HCT116 (cell line): ENCODE measurements around the gene HEXB. TPM values are rescaled to one million over a fixed set of nuclear protein-coding genes. Genes with fewer than 3 reads are reported as not detected.

Experiments
- ATAC-seq: fragments of 200-7000 bp; cut with Tn5 transposase; 2 replicates; pipeline ENCODE4 v1.9.1; 2020; ENCODE audit warnings: mild to moderate bottlenecking, moderate library complexity
- BruUV-seq: library from RNA; stranded (reverse); fragments of 400-500 nt; replicated peaks from 2 replicates; lab custom pipeline; 2021; lab: Mats Ljungman, UMichigan
- CTCF ChIA-PET: fragments of 300-600 bp; sonication (Branson Sonifier 250); formaldehyde crosslinking; loops from one replicate; lab custom pipeline; 2021; ENCODE audit warnings: antibody characterized with exemption; lab: Charles Lee
- POLR2A ChIA-PET: fragments of 300-600, 350-600 bp; sonication (Branson Sonifier 250); formaldehyde crosslinking; loops from one replicate; lab custom pipeline; 2021; ENCODE audit warnings: antibody characterized with exemption; lab: Charles Lee
- RAD21 ChIA-PET, 2 experiments: fragments of 300-600 bp; sonication (Branson Sonifier 250); formaldehyde crosslinking; loops; one replicate each; lab custom pipeline; 2023; ENCODE audit warnings: low total read pairs in 2 of 2; ENCODE audit not compliant: uncharacterized antibody in 2 of 2, unreplicated experiment in 2 of 2, low non-redundant PET in 1 of 2; lab: Charles Lee
- DNase-seq: peaks from one replicate; pipeline ENCODE4 v3.0.0-alpha.2; 2010; ENCODE audit warnings: low read depth, low spot score
- H2AFZ ChIP-seq: fragments of 200-600 bp; shearing (Covaris generic), sonication (generic); 2 replicates; pipeline ENCODE4 v1.6.1; 2017; ENCODE audit warnings: low read depth, mixed run types, mixed read lengths, antibody characterized with exemption, low read length; ENCODE audit not compliant: poor library complexity, severe bottlenecking
- H3K27ac ChIP-seq: 2 replicates; pipeline ENCODE4 v1.5.1; 2012; ENCODE audit warnings: low read depth, low read length
- H3K27me3 ChIP-seq: fragments of 200-600 bp; sonication (generic); 2 replicates; pipeline ENCODE4 v1.6.1; 2016; ENCODE audit warnings: mixed run types, low read length, mixed read lengths; ENCODE audit not compliant: insufficient read depth
- H3K36me3 ChIP-seq, 2 experiments: fragments of 200-500 bp in 1 of 2; fragments of 200-600 bp in 1 of 2; sonication (Bioruptor generic) in 1 of 2; sonication (generic) in 1 of 2; 2 replicates each; pipeline versions ENCODE4 v1.5.1 to v1.6.1; 2014 to 2016; ENCODE audit warnings: low read length in 2 of 2, inconsistent platforms in 1 of 2, mixed read lengths in 1 of 2, mixed run types in 1 of 2; ENCODE audit not compliant: insufficient read depth in 2 of 2, control insufficient read depth in 1 of 2
- H3K4me1 ChIP-seq, 2 experiments: fragments of 200-600 bp in 1 of 2; sonication (generic) in 1 of 2; 2 replicates each; pipeline versions ENCODE4 v1.5.1 to v1.6.1; 2012 to 2017; ENCODE audit warnings: low read length in 2 of 2, inconsistent platforms in 1 of 2, mild to moderate bottlenecking in 1 of 2, mixed read lengths in 1 of 2, mixed run types in 1 of 2, moderate library complexity in 1 of 2; ENCODE audit not compliant: insufficient read depth in 2 of 2, control insufficient read depth in 1 of 2
- H3K4me2 ChIP-seq: fragments of 200-600 bp; sonication (generic); 2 replicates; pipeline ENCODE4 v1.6.1; 2017; ENCODE audit warnings: mixed run types, low read length, mixed read lengths
- H3K4me3 ChIP-seq, 2 experiments: fragments of 200-600 bp in 1 of 2; sonication (generic) in 1 of 2; replicated peaks in 1 of 2; 2 replicates each; pipeline ENCODE4 v1.5.1; 2011 to 2016; ENCODE audit warnings: low read length in 2 of 2, control low read depth in 1 of 2, low read depth in 1 of 2, mild to moderate bottlenecking in 1 of 2, mixed read lengths in 1 of 2, mixed run types in 1 of 2
- H3K79me2 ChIP-seq: fragments of 200-600 bp; sonication (generic); 2 replicates; pipeline ENCODE4 v1.6.1; 2017; ENCODE audit warnings: mild to moderate bottlenecking, mixed run types, low read length, moderate library complexity, mixed read lengths; ENCODE audit not compliant: insufficient read depth
- H3K9ac ChIP-seq: fragments of 200-600 bp; sonication (generic); 2 replicates; pipeline ENCODE4 v1.6.1; 2016; ENCODE audit warnings: low read length, mixed read lengths
- H3K9me2 ChIP-seq: fragments of 200-600 bp; sonication (generic), shearing (Covaris generic); 2 replicates; pipeline ENCODE4 v1.6.1; 2017; ENCODE audit warnings: mixed run types, mild to moderate bottlenecking, moderate library complexity; ENCODE audit not compliant: insufficient read depth
- H3K9me3 ChIP-seq, 2 experiments: fragments of 200-500 bp in 1 of 2; fragments of 200-600 bp in 1 of 2; sonication (Bioruptor generic) in 1 of 2; sonication (generic) in 1 of 2; 2 replicates each; pipeline ENCODE4 v1.6.1; 2014 to 2017; ENCODE audit warnings: low read length in 2 of 2, mixed read lengths in 2 of 2, inconsistent platforms in 1 of 2, low read depth in 1 of 2, mild to moderate bottlenecking in 1 of 2, mixed run types in 1 of 2, moderate library complexity in 1 of 2; ENCODE audit not compliant: control insufficient read depth in 1 of 2, insufficient read depth in 1 of 2
- H4K20me1 ChIP-seq: fragments of 200-600 bp; sonication (generic), shearing (Covaris generic); 2 replicates; pipeline ENCODE4 v1.6.1; 2017; ENCODE audit warnings: mixed run types, mild to moderate bottlenecking, moderate library complexity; ENCODE audit not compliant: insufficient read depth
- CBX3 ChIP-seq: IDR thresholded peaks from 2 replicates; pipeline ENCODE4 v1.6.1; 2012; ENCODE audit warnings: low read depth
- ELF1 ChIP-seq: IDR thresholded peaks from 2 replicates; pipeline ENCODE4 v1.6.1; 2012; ENCODE audit warnings: low read depth, borderline replicate concordance
- EZH2 ChIP-seq: fragments of 200-600 bp; sonication (generic); IDR thresholded peaks from 2 replicates; pipeline ENCODE4 v1.6.1; 2017; ENCODE audit warnings: antibody characterized with exemption, mixed run types
- JUND ChIP-seq: IDR thresholded peaks from 2 replicates; pipeline ENCODE4 v1.6.1; 2012
- RAD21 ChIP-seq: IDR thresholded peaks from 2 replicates; pipeline ENCODE4 v1.6.1; 2012; ENCODE audit warnings: low read depth, mild to moderate bottlenecking
- SP1 ChIP-seq: IDR thresholded peaks from 2 replicates; pipeline ENCODE4 v1.6.1; 2012; ENCODE audit warnings: low read depth
- TCF7L2 ChIP-seq: IDR thresholded peaks from 2 replicates; pipeline ENCODE4 v1.7.0; 2011; ENCODE audit warnings: borderline replicate concordance, inconsistent platforms; ENCODE audit not compliant: insufficient read depth, insufficient read length; ENCODE audit errors: extremely low read depth
- ZFX ChIP-seq: fragments of 450-650 bp; IDR thresholded peaks from 2 replicates; pipeline ENCODE4 v1.6.1; 2017
- ZNF274 ChIP-seq: fragments of 200-500 bp; sonication (Bioruptor generic); IDR thresholded peaks from 2 replicates; pipeline ENCODE4 v1.6.1; 2014; ENCODE audit warnings: mild to moderate bottlenecking, low read depth, low read length, inconsistent platforms
- intact Hi-C: fragments of 100-400 bp; cut with micrococcal nuclease; formaldehyde crosslinking; loops from 2 replicates; pipeline ENCODE4 v1.10.0; 2022
- total RNA-seq: library from RNA; stranded (reverse); gene quantifications from one replicate; pipeline ENCODE4 v1.2.1, GENCODE V29; 2021; ENCODE audit not compliant: unreplicated experiment
- TF ChIP-seq, protein P1 (sequence below): IDR thresholded peaks from 2 replicates; pipeline ENCODE4 v1.6.1; 2012
- TF ChIP-seq, protein P2 (sequence below): IDR thresholded peaks from 2 replicates; pipeline ENCODE4 v1.6.1; 2012; ENCODE audit warnings: low read depth

Gene HEXB
- total RNA-seq, 1 experiment from 2014 or later, result 123 TPM

DNA sequence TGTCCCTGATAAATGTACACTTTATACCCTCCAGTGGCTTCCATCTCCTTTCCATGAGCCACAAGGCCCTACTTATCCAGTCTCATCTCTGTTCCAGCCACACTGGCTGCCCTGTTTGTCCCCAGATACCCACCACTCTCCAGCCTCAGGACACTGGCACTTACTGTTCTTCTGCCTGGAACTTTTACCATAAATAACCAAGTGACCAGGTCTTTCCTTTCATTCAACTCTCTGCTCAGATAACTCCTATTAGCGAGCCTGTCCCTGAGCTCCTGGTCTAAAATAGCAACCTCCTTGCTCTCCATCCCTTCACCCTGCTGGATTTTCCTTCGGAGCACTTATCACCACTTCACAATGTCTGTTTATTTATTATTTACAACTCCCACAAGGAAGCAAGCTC lies 27.9 kb upstream of the HEXB start:
- TF ChIP-seq SP1, result no peak
- TF ChIP-seq ELF1, result no peak
- TF ChIP-seq, protein P1, sequence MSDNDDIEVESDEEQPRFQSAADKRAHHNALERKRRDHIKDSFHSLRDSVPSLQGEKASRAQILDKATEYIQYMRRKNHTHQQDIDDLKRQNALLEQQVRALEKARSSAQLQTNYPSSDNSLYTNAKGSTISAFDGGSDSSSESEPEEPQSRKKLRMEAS, result no peak
- no peak for TF ChIP-seq EZH2
- TF ChIP-seq TCF7L2, result no peak
- TF ChIP-seq JUND, result no peak
- TF ChIP-seq RAD21, result no peak
- no peak for TF ChIP-seq ZFX
- TF ChIP-seq, protein P2, sequence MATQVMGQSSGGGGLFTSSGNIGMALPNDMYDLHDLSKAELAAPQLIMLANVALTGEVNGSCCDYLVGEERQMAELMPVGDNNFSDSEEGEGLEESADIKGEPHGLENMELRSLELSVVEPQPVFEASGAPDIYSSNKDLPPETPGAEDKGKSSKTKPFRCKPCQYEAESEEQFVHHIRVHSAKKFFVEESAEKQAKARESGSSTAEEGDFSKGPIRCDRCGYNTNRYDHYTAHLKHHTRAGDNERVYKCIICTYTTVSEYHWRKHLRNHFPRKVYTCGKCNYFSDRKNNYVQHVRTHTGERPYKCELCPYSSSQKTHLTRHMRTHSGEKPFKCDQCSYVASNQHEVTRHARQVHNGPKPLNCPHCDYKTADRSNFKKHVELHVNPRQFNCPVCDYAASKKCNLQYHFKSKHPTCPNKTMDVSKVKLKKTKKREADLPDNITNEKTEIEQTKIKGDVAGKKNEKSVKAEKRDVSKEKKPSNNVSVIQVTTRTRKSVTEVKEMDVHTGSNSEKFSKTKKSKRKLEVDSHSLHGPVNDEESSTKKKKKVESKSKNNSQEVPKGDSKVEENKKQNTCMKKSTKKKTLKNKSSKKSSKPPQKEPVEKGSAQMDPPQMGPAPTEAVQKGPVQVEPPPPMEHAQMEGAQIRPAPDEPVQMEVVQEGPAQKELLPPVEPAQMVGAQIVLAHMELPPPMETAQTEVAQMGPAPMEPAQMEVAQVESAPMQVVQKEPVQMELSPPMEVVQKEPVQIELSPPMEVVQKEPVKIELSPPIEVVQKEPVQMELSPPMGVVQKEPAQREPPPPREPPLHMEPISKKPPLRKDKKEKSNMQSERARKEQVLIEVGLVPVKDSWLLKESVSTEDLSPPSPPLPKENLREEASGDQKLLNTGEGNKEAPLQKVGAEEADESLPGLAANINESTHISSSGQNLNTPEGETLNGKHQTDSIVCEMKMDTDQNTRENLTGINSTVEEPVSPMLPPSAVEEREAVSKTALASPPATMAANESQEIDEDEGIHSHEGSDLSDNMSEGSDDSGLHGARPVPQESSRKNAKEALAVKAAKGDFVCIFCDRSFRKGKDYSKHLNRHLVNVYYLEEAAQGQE, result no peak
- no peak for TF ChIP-seq CBX3
- TF ChIP-seq ZNF274, result no peak
- TF ChIP-seq, all 23 proteins: peak for 0
- ATAC-seq (no peak), DNase-seq (no peak)
- no peaks in the 10 kb centered on the region for H3K9me2 ChIP-seq
- ChIA-PET CTCF (no interaction called here), RAD21 (no interaction called here), POLR2A (no interaction called here)
- no peaks in the 10 kb centered on the region for H4K20me1 ChIP-seq
- H3K9ac ChIP-seq, result no peak overlapping the region
- no peaks in the 10 kb centered on the region; a peak in 1 of 4 replicates for H3K4me1 ChIP-seq
- H2AFZ ChIP-seq, result no peak overlapping the region
- no peaks in the 10 kb centered on the region; a peak in 1 of 4 replicates for H3K9me3 ChIP-seq
- H3K27ac ChIP-seq, result no peak overlapping the region
- no peaks in the 10 kb centered on the region for H3K27me3 ChIP-seq
- no peaks in the 10 kb centered on the region for H3K36me3 ChIP-seq
- intact Hi-C loops, result no loop called here
- no peak overlapping the region for H3K4me3 ChIP-seq
- no TSS peak for BruUV-seq
- H3K79me2 ChIP-seq, result no peaks in the 10 kb centered on the region
- H3K4me2 ChIP-seq, result no peak overlapping the region
